Medulla oblongata (tissue), 1 donor: Measurements from ENCODE around the gene ZNF808.
A peak's percentile ranks its signal among the peaks of the same experiment; 100 is the strongest.
"Not testable (repeated sequence)": the region's sequence is repeated elsewhere in the genome, so short reads cannot be mapped to it uniquely, and the experiment has no call there.

Source experiments
- DNase-seq: peaks from one replicate; pipeline ENCODE4 v3.0.0-alpha.2; 2015; ENCODE audit errors: extremely low spot score

Gene ZNF808

DNA sequence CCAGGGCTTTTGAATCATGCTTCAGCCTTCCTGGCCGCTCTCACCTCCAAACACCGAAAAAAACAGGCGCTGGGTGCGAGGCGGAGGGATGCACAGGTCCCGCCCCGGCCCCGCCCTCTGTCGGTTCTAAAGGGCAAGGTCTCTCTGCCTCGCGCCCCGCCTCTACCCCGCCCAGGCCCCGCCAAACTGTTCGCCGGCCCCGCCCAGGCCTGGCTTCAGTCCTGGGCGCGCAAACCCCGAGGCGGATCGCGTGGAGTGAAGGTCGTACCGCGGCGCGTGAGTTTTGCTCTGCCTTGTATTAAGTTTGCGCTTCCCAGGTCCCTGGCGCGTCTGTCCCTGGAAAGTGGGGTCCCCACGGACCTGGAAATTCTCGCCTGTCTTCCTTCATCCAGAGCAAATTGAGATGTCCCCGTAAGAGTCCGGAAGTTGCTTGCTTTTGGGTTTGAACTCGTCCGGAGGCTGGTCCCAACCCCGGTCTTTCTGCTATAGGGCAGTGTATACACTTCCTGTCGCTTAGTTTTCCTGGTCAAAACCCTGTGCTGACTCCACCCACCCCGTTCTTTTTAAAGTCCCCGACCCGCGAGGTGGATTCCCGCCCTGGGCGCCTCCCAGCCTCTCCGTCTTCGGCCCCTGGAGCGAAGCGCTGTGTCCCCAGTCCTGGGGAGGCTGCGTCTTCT, 8.4 kb downstream of the ZNF808 start:
- DNase-seq, result peak; percentile 59

DNA sequence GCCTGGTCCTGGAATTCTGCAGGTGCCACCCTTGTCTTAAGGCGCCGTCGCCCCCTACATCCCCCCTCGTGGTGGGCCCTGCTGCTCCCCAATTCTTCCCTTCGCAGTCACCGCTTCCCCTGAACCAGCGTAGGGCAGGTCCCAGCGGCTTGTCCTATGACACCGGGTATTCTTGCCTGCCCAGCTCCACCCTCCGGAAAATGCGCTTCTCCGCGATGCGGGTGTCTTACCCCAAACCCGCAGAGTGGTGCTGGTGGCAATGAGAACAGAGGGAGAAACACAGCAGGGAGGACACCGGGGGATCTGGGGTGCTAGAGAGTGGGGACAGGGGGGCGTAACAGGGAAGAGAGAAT, 9.0 kb downstream of the ZNF808 start:
- no peak for DNase-seq

DNA sequence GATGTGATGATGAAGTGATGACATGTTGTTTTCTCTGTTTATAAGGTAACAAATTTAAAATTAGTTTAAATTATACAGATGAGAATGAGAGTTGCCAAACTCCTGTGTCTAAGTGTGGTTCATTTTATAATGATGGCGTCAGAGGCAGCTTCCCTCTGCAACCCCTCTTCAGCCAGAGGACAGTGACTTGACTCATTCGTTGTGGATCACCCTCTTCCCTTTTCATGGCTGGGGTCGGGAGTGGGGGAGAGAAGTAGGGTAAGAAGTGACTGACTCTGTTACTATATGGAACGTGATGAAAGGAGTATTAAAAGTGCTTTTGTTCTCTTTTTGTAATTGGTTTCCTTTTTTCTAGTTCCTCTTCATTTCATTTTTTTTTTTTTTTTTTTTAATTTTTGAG, 11.3 kb downstream of the ZNF808 start:
- DNase-seq, result not testable (repeated sequence)

DNA sequence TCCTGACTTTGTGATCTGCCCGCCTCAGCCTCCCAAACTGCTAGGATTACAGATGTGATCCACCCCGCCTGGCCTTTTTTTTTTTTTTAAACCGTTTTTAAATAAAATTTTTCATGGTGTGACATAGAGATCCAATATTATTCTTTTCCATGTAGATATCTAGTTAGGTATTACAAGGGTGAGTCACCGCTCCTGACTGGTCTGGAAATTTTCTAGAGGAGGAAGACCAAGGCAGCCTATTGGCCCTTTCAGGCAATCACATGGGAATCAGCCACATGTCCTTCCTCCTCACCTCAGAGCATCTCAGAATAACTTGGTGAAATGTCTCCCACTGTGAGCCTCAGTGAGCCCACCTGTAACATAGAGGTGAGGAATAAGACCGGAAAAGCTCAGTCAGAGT, 13.7 kb downstream of the ZNF808 start:
- not testable (repeated sequence) for DNase-seq

- no peak for DNase-seq
These were observed 14.1 kb downstream of the ZNF808 start for GRCh38 chr19:52541608-52542007.

DNA sequence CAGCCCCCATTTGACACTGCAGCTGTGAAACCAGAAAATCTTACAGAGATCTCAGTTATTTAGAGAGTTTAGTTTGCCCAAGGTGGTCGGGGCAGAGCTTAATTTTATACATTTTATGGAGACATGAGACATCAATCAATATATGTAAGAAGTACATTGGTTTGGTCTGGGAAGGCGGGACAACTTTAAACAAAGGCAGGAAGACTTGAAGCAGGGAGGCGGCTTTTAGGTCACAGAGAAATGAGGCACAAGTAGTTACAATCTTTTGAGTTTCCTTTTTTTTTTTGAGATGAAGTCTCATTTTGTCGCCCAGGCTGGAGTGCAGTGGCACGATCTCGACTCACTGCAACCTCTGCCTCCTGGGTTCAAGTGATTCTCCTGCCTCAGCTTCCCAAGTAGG, 15.1 kb downstream of the ZNF808 start:
- DNase-seq, result not testable (repeated sequence)

DNA sequence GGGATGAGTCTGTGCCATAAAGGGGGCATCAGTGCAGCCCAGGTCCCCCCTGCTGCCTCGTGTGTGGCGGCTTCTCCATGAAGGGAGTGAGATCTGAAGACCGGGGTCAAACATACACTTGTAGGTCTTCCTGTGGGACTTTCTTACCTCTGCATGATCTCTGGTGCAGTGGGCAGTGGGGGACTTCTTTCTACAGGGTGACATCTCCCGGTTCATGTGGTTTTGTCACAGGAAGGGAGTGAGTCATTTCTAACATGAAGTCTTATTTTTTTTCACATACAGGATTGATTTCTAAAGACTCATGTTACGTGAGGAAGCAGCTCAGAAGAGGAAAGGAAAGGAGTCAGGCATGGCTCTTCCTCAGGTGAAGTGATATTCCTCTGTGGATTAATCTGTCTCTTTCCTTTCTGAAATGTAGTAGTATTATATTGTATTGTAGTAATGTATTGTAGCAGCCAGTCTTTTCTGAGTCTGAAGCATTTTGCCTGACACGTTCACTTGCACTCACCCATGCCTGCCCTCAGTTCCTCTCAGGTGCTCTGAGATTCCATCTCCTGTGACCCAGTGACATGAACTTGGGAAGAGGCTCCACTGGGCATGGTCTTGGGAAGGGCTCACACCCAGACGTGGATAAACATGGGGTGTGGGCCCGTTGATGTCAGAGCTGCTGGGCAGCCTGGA, 15.7 kb downstream of the ZNF808 start:
- no peak for DNase-seq

DNA sequence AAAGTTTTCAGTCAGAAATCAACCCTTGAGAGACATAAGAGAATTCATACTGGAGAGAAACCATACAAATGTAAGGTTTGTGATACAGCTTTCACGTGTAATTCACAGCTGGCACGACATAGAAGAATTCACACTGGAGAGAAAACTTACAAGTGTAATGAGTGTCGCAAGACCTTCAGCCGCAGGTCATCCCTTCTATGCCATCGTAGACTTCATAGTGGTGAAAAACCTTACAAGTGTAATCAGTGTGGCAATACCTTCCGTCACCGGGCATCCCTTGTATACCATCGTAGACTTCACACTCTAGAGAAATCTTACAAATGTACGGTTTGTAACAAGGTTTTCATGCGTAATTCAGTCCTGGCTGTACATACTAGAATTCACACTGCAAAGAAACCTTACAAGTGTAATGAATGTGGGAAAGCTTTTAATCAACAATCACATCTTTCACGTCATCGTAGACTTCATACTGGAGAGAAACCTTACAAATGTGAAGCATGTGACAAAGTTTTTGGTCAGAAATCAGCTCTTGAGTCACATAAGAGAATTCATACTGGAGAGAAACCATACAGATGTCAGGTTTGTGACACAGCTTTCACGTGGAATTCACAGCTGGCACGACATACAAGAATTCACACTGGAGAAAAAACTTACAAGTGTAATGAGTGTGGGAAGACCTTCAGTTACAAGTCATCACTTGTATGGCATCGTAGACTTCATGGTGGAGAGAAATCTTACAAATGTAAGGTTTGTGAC, 26.9 kb downstream of the ZNF808 start:
- DNase-seq, result no peak

GRCh38 chr19:52557231-52557995, 29.9 kb downstream of the ZNF808 start:
- no peak for DNase-seq

GRCh38 chr19:52558732-52559445, 31.4 kb downstream of the ZNF808 start:
- DNase-seq, result not testable (repeated sequence)

DNA sequence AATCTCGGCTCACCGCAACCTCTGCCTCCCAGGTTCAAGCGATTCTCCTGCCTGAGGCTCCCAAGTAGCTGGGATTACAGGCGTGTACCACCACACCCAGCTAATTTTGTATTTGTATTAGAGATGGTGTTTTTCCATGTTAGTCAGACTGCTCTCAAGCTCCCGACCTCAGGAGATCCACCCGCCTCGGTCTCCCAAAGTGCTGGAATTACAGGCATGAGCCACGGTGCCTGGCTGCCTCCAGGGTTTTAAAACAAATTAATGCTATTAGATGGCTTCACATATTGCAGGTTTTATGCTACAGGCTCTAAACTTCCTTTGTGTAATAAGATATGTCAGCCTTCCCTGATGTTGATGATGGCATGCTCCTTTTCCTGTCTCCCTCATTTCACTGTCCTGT, 34.1 kb downstream of the ZNF808 start:
- DNase-seq, result not testable (repeated sequence)

- DNase-seq, result no peak
These were observed 38.7 kb downstream of the ZNF808 start for GRCh38 chr19:52566121-52566520.

GRCh38 chr19:52566588-52566987, 39.1 kb downstream of the ZNF808 start:
- no peak for DNase-seq

DNA sequence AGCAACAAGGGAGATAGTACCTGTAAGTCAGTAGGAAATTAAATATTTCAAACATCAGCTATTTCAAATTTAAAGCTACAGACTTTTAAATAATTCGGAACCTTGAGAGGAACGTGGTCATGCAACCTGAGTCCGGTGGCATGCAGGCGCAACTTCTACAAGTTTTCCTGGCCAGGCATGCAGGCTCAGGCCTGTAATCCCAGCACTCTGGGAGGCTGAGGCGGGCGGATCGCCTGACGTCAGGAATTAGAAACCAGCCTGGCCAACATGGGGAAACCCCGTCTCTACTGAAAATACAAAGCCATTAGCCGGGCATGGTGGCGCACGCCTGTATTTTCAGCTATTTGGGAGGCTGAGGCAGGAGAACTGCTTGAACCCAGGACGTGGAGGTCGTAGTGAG, 40.5 kb downstream of the ZNF808 start:
- DNase-seq, result no peak

- not testable (repeated sequence) for DNase-seq
These were observed 42.2 kb downstream of the ZNF808 start for GRCh38 chr19:52569638-52569999.

DNA sequence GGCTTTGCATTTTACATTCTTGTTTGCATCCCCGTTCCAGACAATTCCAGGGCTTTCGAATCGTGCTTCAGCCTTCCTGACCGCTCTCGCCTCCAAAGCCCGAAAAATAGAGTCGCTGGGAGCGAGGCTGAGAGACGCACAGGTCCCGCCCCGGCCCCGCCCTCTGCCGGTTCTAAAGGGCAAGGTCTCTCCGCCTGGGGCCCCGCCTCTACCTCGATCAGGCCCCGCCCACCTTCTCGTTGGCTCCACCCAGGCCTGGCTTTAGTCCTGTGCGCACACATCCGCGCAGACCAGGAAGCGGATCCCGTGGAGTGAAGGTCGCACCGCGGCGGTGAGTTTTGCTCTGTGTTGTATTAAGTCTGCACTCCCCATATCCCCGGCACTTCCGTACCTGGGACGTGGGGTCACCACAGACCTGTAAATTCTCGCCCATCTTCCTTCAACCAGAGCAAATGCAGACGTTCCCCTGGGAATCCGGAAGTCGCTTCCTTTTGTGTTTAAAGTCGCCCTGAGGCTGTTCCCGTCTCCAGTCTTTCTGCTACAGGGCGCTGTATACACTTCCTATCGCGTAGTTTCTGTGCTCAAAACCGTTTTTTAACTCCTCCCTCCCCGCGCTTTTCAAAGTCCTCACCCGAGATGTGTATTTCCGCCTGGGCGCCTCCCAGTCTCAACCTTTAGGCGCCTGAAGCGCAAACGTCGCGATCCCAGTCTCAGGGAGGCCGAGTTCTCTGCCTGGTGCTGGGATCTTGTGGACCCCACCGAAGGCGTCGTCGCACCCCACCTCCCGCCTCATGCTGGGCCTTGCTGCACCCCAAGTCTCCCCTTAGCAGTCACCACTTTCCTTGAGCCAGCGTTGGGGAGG, 42.8 kb downstream of the ZNF808 start, which contains the start of gene ZNF701:
TSS of gene ZNF701 (plus strand) at position 288 of the 862 bp plus-strand sequence. CDS start 3,861 bp downstream, outside the sequence.
- DNase-seq, result peak; percentile 95

GRCh38 chr19:52584736-52585440, 57.4 kb downstream of the ZNF808 start:
- no peak for DNase-seq

GRCh38 chr19:52585604-52586003, 58.1 kb downstream of the ZNF808 start:
- DNase-seq, result no peak

DNA sequence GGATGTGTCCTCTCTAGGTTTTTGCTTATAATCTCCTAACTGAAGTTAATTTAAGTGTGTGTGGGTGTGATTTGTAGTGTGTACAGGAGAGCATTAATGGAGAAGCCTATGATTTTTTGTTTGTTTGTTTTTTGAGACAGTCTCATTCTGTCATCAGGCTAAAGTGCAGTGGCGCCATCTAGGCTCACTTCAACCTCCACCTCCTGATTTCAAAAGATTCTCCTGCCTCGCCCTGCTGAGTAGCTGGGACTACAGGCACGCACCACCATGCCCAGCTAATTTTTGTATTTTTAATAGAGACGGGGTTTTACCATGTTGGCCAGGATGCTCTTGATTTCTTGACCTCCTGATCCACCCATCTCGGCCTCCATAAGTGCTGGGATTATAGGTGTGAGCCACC, 63.3 kb downstream of the ZNF808 start:
- no peak for DNase-seq

DNA sequence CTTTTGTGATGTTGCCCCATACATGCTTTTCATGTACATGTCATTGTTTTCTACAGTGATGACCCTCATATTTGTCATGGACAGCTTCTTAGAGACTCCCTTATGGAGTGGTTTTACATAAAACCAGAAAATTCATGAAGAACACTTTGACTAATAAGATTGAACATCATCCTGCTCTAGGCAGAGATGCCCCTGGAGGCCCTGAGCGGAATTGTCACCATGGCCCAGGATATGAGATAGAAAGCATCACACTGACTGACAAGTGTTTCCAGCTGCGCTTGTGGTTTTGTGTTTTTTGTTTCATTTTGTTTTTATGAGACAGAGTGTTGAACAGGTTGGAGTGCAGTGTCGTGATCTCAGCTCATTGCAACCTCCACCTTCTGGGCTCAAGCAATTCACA, 64.8 kb downstream of the ZNF808 start:
- no peak for DNase-seq
